Stimulated activated CD4-positive, alpha-beta T cell treated with anti-CD3 and anti-CD28 coated beads, Interleukin-2, amount 100 ng/mL, for 48 hours (primary cell): Measurements from ENCODE around the gene PFDN6.

Source experiments
- DNase-seq, 2 donors: peaks; one replicate each; pipeline ENCODE4 v3.0.0-alpha.2; 2020

PFDN6 gene

DNA sequence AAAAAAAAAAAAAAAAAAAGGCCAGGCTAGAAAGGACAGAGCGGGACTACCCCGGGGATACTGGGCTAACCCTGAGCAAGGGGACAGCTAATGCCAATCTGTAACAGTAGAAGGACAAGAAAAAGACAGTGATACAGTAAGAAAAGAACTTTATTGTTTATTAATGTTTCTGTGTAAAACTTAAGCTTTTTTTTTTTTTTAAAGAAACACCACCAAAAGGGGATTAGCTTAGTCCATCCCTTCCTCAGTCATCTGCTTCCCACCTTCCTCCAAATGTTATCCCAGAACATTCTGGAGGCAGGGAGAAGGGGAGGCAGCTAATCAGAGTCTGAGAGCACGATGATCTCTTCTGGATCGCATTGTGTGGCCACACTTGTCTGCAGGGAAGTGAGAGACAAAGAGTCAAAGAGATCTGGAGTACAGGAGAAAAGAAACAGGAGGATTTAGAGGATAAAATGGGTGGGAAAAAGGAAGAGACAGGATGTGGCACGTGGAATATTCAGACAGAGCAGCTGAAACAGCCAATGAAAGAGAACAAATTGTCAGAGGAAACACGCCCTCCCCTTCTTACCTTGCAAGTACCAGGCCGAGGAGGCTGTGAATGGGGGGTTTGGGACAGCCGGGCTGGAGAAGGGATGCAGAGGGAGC, 29.1 kb downstream of the PFDN6 start:
- no peak for DNase-seq

DNA sequence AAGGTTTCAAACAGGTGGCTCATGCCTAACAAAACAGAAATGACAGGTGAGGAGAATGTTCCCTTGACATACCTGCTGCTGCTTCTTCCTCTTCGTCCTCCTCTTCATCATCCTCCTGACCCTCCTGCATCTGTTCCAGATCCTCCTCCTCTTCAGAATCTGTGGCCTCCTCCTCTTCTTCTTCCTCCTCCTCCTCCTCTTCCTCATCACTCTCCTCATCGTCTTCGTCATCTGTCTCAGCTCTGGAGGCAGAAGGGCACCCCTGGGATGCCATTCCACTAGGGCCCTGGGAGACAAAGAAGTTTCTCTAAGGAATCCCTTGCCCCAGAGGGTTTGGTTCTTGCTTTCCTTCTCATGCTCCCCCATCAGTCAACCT, 30.5 kb downstream of the PFDN6 start:
- no peak for DNase-seq

DNA sequence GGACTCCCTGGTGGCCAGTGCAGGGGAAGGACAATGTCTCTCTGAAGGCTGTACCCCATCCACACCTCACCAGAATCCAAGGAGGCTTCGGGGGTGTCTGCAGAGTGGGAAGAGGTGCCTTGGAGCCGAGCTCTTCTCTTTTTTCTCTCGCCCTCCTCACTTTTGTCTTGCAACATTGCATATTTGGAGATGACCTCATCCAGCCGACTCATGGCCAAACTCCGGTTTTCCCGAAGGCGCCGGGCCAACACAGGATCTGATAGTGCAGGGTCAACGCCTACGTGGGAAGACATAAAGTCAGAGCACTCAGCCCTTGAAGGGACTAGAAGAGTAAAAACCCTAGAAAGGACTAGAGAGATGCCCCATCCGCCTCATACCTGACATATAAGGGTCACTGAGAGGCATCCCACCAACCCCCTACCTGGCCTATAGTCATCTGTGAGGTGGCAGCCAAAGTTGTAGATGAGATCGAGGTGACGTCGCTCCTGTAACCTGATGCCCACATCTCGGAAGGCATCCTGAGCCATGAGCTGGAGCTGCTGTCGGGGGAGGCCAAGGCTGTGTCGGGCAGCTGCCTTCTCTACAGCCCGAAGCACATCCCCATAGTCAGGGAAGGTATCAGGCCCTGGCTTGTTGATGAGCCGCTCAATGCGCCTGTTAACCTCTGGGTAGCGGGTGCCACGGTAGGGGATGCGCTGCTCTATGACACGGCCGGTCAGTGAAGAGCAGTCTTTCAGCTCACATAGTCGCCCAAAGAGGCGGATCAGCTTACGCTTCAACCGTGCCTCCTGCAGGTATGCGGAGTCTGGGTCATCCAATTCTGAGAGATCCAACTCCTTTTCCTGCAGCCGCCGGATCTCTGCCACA, 31.1 kb downstream of the PFDN6 start:
- DNase-seq: no peak

DNA sequence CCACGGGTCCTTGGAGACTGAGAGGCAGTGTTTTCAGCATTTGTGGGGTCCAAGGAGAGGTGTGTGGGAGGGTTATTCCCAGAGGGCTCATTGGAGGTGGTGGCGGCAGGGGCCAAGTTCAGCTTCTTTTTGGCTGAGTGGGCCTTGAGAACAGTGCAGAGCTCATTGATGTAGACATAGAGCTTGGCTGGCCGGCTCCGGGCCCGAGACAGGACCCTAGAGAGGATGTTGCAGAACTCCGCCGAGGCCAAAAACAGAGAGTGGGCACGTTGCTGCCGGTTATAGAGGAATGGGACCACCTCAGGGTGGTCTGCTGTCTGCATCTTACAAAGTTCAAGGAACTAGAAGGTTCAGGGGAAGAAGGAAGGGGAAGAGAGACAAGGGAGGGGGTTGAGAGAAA, 31.8 kb downstream of the PFDN6 start:
- no peak for DNase-seq

DNA sequence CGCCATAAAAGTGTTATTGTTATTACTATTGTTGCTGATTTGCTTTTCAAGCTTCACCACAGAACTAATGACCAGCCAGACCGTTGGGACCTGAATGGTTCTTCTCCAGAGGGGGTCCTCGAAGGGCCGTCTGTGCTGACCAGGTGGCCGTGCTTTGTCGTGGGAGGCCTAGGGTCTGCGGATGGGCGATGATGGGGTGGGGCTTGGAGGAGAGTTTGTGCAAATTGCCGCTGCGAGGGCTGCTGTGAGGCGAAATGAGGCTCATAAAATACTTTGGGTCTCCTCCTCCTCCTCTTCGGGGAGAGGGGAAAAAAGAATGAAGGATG, 34.2 kb downstream of the PFDN6 start:
- DNase-seq: no peak

DNA sequence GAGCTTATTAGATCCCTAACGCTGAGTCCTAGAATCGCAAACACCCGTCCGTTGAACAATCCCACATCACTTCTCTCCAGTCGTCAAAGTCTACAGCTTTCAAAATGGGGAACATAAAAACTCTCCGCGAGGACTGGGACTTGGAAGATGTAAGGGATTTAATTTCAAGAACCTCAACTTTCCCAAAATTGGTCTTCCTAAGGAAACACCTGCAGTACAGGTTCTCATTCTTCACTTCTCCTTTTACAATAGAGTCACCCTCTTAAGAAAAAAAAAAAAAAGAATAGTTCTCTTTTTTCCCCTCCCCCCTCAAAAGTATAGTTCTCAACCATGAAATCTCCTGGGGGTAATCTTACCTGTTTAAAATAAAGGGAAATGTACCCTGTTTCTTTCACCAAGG, 34.7 kb downstream of the PFDN6 start:
- DNase-seq: no peak

DNA sequence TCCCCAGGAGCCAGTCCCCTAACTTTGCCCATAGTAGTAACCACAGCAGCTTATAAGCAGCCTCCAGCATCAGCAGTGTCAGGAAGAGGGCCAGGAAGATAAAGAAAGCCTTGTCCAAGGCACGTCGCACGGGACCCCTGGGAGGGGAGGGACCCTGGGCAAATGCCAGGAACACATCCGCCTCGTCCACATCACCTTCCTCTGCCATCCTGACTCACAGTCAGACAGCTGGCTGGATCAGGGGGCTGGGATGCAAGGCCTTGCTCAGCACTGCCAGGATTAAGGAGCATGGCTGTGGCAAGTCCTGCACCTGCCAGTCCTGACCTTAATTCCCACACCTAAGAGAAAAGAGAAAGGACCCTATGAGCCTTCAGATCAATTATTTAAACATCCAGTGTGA, 39.7 kb downstream of the PFDN6 start:
- DNase-seq: no peak

DNA sequence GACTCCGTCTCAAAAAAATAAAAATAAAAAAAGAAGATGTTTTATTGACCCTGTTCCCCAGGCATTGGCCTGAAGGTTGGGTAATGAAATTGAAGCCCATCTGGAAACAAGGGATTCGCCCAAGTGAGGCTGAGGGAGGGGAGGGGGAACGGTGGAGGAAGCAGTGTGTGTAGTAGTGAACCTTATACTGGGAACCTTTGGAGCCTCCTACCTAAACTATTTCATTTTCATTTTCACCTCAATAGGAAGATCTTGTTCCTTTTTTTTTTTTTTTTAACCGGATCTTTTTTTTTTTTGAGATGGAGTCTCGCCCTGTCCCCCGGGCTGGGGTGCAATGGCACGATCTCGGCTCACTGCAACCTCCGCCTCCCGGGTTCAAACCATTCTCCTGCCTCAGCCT, 41.3 kb downstream of the PFDN6 start:
- no peak for DNase-seq

DNA sequence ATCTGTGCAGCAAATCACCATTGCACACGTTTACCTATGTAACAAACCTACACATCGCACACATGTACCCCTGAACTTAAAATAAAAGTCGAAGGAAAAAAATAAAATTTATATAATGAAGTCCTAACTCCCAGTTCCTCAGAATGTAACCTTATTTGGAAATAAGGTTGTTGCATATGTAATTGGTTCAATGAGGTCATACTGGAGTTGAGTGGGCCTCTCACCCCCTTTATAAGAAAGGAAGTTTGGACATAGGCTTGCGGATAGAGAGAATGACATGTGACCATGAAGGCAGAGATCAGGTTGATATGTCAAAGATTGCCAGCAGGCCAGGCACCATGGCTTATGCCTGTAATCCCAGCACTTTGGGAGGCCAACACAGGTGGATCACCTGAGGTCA, 44.3 kb downstream of the PFDN6 start:
- DNase-seq: no peak

DNA sequence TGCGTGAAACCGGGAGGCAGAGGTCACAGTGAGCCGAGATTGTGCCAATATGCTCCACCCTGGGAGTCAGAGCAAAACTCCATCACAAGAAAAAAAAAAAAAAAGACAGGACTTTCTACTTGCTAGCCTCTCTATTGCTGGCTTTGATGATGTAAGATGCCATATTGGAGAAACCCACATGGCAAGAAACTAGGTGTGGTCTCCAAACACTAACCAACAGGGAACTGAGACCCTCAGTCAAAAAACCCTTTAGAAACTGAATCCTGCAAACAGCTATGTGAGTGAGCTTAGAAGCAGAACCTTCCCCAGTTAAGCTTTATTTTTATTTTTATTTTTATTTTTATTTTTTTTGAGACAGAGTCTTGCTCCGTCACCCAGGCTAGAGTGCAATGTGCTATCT, 46.5 kb downstream of the PFDN6 start:
- no peak for DNase-seq

DNA sequence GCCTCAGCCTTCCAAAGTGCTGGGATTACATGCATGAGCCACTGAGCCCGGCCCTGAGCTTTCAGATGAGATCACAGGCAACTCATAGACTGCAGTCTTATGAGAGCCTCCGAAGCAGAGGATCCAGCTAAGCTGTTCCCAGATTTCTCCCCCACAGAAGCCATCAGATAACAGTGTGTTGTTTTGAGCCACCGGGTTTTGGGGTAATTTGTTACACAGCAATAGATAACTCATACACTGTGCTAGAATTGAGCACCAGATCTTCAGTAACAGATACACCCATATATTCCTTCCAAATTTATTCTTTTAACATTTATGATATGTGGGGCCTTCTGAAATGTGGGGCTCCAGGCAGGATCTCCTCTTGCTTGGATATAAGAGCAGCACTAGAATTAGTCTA, 47.1 kb downstream of the PFDN6 start:
- DNase-seq: no peak

DNA sequence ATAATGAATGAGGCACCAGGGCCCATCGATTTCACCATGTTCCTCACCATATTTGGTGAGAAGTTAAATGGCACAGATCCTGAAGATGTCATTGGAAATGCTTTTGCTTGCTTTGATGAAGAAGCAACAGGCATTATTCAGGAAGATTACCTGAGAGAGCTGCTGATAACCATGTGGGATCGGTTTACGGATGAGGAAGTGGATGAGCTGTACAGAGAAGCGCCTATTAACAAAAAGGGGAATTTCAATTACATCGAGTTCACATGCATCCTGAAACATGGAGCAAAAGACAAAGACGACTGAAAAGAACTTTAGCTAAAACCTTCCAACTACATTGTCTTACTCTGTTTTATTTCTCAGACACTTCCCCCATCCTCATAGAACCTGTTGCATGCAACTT, 49.8 kb downstream of the PFDN6 start:
- no peak for DNase-seq
